ENCODE results near the gene DAPK3. TPM values are rescaled to one million over a fixed set of nuclear protein-coding genes. Genes with fewer than 3 reads are reported as not detected.

DAPK3 gene
- total RNA-seq, 1 experiment from 2014 or later, result 66.6 TPM

GRCh38 chr19:4009990-4010807 lies 39.3 kb upstream of the DAPK3 start:
- POLR2A ChIA-PET, result no interaction called here
- Histone ChIP-seq H3K4me1 (ENCODE audit: control insufficient read depth, insufficient read depth, low read length) (peaks cover 16% of the 10 kb centered on the region), H3K4me3 (ENCODE audit: low read depth in 2 of 2, low read length in 2 of 2) (no peak overlapping the region), H3K9me3 (ENCODE audit: control insufficient read depth, insufficient read depth, low read depth, low read length) (no peaks in the 10 kb centered on the region), H3K36me3 (ENCODE audit: control insufficient read depth, insufficient read depth, low read length) (0 out of 2 replicates have a peak, but pooled peaks cover 2% of the 10 kb centered on the region), H3K27ac (ENCODE audit: low read length) (no peak overlapping the region), H3K27me3 (ENCODE audit: control insufficient read depth, insufficient read depth, low read length) (no peaks in the 10 kb centered on the region)
- ATAC-seq (no peak), DNase-seq (ENCODE audit: low read depth, low spot score) (no peak)
- BruUV-seq (replicated peaks), result no TSS peak
- intact Hi-C loops (cut with micrococcal nuclease; ENCODE audit: unreplicated experiment) (no loop called here), in situ Hi-C loops (cut with HindIII; ENCODE audit: low pct_unique_long_range_greater_than_20kb, low sequenced_read_pairs) (no loop called here)
- CTCF ChIA-PET, result no interaction called here
- no peak for TF ChIP-seq SIN3A (IDR thresholded peaks at IDR 0.05; ENCODE audit: borderline replicate concordance, insufficient read depth, low read depth, low read length)
- no peak for TF ChIP-seq TCF7L2 (IDR thresholded peaks at IDR 0.05; ENCODE audit: low read depth, low read length)
- TF ChIP-seq, protein P1, sequence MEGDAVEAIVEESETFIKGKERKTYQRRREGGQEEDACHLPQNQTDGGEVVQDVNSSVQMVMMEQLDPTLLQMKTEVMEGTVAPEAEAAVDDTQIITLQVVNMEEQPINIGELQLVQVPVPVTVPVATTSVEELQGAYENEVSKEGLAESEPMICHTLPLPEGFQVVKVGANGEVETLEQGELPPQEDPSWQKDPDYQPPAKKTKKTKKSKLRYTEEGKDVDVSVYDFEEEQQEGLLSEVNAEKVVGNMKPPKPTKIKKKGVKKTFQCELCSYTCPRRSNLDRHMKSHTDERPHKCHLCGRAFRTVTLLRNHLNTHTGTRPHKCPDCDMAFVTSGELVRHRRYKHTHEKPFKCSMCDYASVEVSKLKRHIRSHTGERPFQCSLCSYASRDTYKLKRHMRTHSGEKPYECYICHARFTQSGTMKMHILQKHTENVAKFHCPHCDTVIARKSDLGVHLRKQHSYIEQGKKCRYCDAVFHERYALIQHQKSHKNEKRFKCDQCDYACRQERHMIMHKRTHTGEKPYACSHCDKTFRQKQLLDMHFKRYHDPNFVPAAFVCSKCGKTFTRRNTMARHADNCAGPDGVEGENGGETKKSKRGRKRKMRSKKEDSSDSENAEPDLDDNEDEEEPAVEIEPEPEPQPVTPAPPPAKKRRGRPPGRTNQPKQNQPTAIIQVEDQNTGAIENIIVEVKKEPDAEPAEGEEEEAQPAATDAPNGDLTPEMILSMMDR (IDR thresholded peaks at IDR 0.05), result no peak
- TF ChIP-seq POLR2AphosphoS5 (IDR thresholded peaks at IDR 0.05; ENCODE audit: low read depth, low read length), result no peak
- TF ChIP-seq, protein P2, sequence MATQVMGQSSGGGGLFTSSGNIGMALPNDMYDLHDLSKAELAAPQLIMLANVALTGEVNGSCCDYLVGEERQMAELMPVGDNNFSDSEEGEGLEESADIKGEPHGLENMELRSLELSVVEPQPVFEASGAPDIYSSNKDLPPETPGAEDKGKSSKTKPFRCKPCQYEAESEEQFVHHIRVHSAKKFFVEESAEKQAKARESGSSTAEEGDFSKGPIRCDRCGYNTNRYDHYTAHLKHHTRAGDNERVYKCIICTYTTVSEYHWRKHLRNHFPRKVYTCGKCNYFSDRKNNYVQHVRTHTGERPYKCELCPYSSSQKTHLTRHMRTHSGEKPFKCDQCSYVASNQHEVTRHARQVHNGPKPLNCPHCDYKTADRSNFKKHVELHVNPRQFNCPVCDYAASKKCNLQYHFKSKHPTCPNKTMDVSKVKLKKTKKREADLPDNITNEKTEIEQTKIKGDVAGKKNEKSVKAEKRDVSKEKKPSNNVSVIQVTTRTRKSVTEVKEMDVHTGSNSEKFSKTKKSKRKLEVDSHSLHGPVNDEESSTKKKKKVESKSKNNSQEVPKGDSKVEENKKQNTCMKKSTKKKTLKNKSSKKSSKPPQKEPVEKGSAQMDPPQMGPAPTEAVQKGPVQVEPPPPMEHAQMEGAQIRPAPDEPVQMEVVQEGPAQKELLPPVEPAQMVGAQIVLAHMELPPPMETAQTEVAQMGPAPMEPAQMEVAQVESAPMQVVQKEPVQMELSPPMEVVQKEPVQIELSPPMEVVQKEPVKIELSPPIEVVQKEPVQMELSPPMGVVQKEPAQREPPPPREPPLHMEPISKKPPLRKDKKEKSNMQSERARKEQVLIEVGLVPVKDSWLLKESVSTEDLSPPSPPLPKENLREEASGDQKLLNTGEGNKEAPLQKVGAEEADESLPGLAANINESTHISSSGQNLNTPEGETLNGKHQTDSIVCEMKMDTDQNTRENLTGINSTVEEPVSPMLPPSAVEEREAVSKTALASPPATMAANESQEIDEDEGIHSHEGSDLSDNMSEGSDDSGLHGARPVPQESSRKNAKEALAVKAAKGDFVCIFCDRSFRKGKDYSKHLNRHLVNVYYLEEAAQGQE (IDR thresholded peaks at IDR 0.05; ENCODE audit: insufficient read depth in 1 of 2, low read depth in 2 of 2, low read length in 1 of 2), result no peak

GRCh38 chr19:4007836-4008539 lies 37.1 kb upstream of the DAPK3 start:
- peak; percentile 31 for ATAC-seq
- BruUV-seq (replicated peaks), result no TSS peak

More at GRCh38 chr19:4007836-4008539, 37.1 kb upstream of the DAPK3 start:
- ChIA-PET CTCF (interaction anchor here (0.7 kb wide), 1 partner anchor 19 kb away, joined by 12 read pairs; no protein-coding TSS in a partner anchor), POLR2A (no interaction called here)
- Histone ChIP-seq H3K27ac (ENCODE audit: low read length) (peak overlapping the region; percentile 74), H3K36me3 (ENCODE audit: control insufficient read depth, insufficient read depth, low read length) (0 out of 2 replicates have a peak, but pooled peaks cover 2% of the 10 kb centered on the region), H3K27me3 (ENCODE audit: control insufficient read depth, insufficient read depth, low read length) (no peaks in the 10 kb centered on the region), H3K9me3 (ENCODE audit: control insufficient read depth, insufficient read depth, low read depth, low read length) (no peaks in the 10 kb centered on the region), H3K4me3 (ENCODE audit: low read depth in 2 of 2, low read length in 2 of 2) (peak overlapping the region; percentile 84 to 89), H3K4me1 (ENCODE audit: control insufficient read depth, insufficient read depth, low read length) (peaks cover 16% of the 10 kb centered on the region)
- no peak for DNase-seq (ENCODE audit: low read depth, low spot score)
- in situ Hi-C loops (cut with HindIII; ENCODE audit: low pct_unique_long_range_greater_than_20kb, low sequenced_read_pairs) (no loop called here), intact Hi-C loops (cut with micrococcal nuclease; ENCODE audit: unreplicated experiment) (no loop called here)
- TF ChIP-seq, protein P1 (IDR thresholded peaks at IDR 0.05), result no peak
- TF ChIP-seq TCF7L2 (IDR thresholded peaks at IDR 0.05; ENCODE audit: low read depth, low read length) (no peak), SIN3A (IDR thresholded peaks at IDR 0.05; ENCODE audit: borderline replicate concordance, insufficient read depth, low read depth, low read length) (no peak), POLR2AphosphoS5 (IDR thresholded peaks at IDR 0.05; ENCODE audit: low read depth, low read length) (no peak)
- TF ChIP-seq, protein P2 (IDR thresholded peaks at IDR 0.05; ENCODE audit: insufficient read depth in 1 of 2, low read depth in 2 of 2, low read length in 1 of 2), result no peak
